Hematopoietic multipotent progenitor cell treated with erythropoietin and hydrocortisone succinate and interleukin-3 and kit ligand, for 15 days (in vitro differentiated cells): ENCODE data around the gene ABCA2.
A peak's percentile ranks its signal among the peaks of the same experiment; 100 is the strongest.

Experiments
- DNase-seq: peaks from one replicate; pipeline ENCODE4 v3.0.0-alpha.2; 2015; ENCODE audit warnings: low spot score

ABCA2 gene

GRCh38 chr9:136978865-136979544 lies 49.0 kb downstream of the ABCA2 start:
- DNase-seq, result no peak

DNA sequence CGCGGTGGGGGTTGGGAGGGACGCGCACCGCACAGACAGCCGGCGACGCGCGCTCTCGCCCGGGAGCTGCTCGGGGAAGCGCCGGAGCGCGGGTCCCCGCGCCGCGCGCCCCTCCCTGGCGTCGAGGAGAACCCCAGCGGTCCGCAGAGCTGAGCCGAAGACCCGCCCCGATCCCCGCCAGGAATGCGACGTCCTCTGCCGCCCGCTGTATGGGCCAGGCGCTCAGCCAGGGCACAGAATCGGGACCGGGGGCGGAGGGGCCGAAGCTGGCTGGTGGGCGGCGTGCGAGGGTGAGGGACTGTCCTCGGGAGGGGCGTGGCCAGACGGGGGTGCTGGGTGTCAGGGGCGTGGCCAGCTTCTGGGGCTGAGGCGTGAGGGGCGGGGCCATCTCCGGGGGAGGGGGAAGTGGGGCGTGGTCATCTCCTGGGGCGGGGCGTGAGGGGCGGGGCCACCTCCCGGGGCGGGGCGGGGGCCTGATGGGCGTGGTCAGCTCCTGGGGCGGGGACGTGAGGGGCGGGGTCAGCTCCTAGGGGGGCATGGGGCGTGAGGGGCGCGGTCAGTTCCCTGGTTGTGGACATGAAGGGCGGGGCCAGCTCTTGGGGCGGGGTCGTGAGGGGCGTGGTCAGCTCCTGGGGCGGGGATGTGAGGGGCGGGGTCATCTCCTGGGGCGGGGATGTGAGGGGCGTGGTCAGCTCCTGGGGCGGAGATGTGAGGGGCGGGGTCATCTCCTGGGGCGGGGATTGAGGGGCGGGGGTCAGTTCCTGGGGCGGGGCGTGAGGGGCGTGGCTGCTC lies 49.8 kb downstream of the ABCA2 start:
- DNase-seq, result peak; percentile 52

GRCh38 chr9:136977649-136978072 lies 50.4 kb downstream of the ABCA2 start:
- DNase-seq, result no peak

DNA sequence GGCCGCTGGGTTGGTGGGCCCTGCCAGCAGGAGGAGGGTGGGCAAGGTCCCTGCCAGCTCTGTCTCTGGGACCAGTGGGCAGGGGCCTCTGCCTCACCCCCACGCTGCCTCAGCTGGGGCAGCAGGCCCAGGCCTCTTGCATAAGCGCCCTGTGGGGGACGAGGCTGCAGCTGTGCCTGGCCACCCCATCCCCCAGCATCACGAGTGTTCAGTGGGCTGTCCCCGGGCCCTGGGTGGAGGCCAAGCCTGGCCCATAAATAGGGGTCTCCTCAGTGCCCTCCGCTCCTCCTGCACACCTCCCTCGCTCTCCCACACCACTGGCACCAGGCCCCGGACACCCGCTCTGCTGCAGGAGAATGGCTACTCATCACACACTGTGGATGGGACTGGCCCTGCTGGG lies 50.8 kb downstream of the ABCA2 start, which contains the start of gene PTGDS:
PTGDS (plus strand) TSS at position 282 of the 400 bp plus-strand sequence; CDS start at position 357, 75 bp downstream.
- no peak for DNase-seq

- peak; percentile 14 for DNase-seq
These were observed 52.4 kb downstream of the ABCA2 start for GRCh38 chr9:136975644-136976043.

- DNase-seq, result no peak
These were observed 53.1 kb downstream of the ABCA2 start for GRCh38 chr9:136974817-136975535.

DNA sequence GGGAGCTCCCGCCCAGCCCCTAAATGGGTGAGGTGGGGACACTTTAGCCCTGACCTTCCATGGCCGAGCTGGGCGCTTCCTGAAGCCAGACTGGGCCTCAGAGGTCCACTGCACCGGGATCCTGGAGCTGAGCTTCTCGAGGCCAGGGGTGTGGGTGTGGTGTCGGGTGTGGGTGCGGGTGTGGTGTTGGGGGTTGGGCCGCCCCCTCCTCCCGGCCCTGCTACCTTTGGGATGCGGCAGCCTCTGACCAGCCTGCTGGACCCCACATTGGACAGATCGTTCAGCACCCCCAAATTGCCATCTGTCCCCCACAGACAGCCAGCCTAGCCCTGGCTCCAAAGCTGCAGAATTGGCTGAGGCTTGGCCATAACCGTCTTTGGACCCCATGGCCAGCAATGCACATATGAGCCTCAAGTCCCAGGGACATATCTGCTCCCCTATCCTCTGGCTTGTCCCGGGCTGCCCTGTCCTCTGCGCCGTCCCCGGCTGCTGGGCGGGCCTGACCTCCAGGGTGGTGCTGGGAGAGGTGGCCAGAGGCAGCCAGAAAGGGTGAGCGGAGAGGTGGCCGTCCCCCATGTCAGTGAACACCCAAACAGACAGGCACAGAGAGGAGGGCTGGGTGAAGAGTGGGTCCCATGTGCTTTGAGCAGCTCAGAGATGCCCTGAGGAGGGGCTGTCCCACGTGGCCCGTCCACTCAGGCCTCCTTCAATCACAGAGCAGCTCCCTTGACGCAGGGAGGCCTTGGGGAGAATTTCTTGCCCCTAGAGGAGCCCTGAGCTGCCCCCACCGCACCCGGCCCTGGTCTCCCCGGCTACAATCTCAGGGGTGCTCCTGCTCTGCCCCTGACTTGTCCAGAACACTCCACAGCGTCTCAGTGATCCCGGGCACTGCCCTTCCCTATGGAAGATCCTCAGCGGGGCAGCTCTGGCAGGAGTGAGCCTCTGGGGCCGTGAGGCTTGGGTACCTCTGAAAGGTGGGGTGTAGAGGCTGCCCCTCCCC lies 54.1 kb downstream of the ABCA2 start:
- DNase-seq, result no peak

GRCh38 chr9:136972743-136973142 lies 55.3 kb downstream of the ABCA2 start:
- DNase-seq, result no peak

GRCh38 chr9:136972335-136972734 lies 55.7 kb downstream of the ABCA2 start:
- DNase-seq, result no peak

DNA sequence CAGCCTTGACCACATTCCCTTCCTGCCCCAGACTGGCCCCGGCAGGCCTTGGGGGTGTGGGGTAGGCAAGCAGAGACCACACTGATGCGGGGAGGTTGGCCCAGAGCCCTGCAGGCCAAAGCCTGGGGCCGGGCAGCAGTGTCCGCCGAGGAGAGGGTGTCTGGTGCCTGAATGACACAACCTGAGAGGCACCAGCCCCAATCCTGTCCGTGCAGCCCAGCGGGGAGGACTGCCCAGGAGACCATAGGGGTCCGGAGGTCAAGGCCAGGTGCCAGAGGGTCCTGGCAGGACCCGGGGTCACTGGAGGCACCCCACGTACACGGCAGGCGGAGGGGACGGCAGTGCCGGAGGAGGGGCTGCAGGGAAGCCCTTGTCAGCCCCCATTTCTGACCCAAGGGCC lies 56.3 kb downstream of the ABCA2 start:
- no peak for DNase-seq

DNA sequence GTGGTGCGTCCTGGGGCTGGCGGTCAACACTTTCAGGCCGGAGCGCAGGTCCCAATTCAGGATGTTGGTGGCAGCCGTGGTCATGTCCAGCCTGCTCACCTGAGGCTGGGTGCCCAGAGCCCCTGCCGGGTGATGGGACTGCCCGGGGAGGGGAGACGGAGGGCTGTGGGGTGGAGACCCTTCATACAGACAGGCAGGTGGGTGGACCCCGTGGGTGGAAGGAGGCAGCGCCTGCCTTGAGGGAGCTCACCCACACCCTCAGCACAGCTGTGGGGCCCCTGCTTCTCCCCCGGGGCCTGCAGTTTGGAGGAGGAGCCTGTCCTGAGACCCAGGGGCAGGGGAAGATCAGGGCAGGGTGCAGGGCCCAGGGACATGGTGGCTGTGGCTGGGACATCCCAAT lies 57.7 kb downstream of the ABCA2 start:
- DNase-seq, result no peak

DNA sequence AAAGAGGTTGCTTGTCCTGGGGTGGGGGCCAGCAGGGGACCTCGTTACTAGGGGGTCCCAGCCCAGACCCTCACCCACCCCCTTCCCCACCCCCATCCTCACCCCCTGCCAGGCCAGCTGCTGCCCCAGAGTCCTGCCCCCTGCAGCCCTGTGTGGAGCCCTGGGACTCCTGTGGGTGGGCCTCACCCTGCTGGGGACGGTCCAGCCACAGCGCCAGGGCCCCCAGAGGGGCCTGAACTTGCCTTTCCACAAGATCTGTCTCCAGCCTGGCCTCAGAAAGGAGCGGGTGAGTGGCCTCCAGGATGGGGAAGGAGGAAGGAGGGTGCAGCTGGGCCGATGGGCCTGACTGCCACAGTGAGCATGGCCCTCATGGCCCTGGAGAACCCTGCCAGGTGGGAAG lies 58.3 kb downstream of the ABCA2 start:
- DNase-seq, result no peak

GRCh38 chr9:136969150-136969549 lies 58.9 kb downstream of the ABCA2 start:
- DNase-seq, result no peak

DNA sequence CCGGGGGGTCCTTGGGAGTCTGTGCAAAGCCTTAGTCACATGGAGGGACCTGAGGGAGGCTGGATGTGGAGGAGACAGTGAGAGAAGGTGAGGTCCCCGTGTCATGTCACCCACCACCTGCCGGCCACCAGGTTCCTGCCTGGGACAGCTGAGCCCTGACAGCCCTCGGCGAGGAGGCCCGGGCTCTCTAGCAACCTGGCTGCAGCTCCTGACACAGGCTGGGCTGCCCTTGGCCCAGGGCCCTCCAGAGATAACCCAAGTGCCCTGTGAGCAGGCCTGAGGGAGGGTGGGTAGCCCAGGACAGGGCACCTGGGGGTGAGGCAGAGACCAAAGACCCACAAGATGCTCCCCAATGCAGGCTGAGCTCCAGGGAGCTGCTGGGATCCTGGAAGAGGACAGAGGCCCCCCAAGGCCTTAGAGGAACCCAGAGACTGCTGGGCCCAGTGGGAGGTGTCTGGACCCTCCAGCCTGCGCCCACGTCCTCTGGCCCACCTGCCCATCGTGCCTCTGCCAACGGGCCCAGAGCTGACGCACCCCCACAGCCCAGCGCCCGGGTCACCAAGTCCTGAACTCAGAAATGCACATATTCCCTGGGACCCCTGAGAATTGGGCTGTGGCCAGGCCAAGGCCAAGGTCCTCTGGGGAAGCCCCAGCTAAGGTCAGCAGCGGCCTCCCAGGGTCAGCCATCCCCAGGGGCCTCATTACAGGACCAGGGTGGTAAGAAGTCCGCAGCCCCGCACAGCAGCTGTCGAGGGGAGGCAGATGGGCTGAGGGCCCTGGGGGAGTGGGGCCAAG lies 59.5 kb downstream of the ABCA2 start:
- no peak for DNase-seq

DNA sequence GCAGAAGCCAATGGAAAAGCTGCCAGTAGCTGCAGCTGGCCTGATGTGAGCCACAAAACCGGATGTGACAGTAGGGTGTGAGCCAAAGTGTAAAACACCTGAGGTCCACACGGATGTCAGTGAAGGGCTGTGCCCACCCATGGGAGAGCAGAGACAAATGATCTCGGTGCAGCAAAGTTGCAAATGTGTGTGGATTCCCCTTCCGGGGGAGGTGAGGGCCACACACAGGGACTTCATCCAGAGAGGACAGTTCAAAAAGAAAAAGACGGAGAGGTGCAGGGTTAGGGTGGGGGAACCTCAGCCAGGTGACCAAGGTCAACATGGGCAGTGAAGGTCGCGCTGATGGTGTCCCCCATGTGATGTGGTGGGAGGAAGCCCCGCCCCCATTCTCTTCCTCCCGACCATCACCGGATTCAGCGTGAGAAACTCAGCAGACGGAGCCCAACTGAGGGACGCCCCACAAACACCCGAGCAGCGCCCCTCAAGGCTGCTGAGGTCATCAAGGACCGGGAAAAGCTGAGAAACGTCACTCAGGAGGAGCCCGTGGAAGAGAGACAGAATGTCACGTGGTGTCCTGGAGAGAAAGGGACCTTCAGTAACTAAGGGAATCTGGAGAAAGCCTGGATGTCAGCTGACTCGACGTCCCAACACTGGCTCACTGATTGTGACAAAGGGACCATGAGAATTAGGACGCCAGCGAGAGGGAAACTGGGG lies 62.1 kb downstream of the ABCA2 start:
- DNase-seq, result no peak

GRCh38 chr9:136964833-136965422 lies 63.1 kb downstream of the ABCA2 start:
- no peak for DNase-seq

- DNase-seq, result peak; percentile 15
These were observed 63.8 kb downstream of the ABCA2 start for GRCh38 chr9:136964171-136964689.

DNA sequence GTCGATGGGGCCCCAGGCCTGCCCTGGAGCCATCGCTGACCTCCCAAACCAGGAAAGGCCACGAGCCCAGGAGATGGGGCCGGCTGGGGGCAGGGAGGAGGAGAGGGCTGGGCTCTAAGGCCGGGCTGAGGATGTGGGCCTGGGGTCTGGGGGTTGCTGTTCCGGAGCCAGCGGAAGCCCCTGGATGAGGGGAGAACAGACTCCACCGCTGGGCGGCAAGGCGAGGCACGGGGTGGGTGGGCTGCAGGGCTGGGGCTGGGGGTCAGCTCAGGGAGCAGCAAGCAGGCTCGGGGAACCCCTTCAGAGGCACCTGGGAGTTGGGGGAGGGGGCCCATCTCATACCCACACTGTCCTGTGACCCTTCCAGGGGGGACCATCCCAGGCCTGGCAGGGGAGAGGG lies 64.3 kb downstream of the ABCA2 start:
- DNase-seq, result no peak

DNA sequence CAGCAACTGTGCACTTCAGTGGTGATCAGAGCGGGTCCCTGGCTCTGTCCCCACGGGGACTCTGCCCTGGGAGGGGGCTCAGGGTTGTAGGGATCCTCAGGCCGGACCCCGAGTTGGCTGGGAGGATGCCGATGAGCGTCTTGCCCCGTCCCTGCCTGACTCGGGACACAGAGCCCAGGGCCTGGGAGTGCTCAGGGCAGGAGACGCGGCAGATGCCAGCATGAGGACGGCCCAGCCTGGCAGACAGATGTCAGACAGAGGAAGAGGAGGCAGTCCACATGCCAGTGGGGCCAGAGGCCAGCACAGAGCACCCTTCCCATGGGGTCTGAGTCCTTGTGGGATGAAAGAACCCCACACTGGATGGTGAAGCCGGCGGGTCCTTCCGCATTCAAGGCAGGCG lies 64.7 kb downstream of the ABCA2 start:
- DNase-seq, result no peak
